Measurements from ENCODE around the gene TXNDC16. TPM values are rescaled to one million over a fixed set of nuclear protein-coding genes. Genes with fewer than 3 reads are reported as not detected.

The TXNDC16 gene
- polyA plus RNA-seq, 3 donors from 2014 or later, result 2.1 to 3.0 (median 2.2) TPM

DNA sequence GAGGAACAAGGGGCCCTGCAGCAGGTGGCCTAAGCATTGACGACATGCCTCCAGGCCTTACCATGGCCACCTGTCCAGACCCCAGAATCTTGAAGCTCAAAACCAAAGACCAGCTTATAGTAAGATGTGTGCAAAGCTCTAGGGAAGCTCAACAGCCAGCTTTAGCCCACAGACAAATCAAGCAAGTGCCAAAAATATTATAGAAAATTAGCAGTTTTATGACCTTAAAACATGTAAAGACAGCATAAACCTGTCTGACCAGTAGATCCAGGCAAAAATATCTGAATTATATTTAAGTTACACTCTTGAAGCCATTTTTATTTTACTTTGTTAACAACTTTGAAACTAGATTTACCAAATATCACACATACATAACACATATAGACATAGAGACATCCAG lies 90.6 kb downstream of the TXNDC16 start:
- Mint-ChIP-seq H3K27me3 (ENCODE audit: low read depth in 3 of 3) (peaks cover 0 to 3% (median 0%) of the 10 kb centered on the region in 3 donors), H3K9me3 (peaks cover 0 to 5% (median under 1%) of the 10 kb centered on the region in 6 donors), H3K4me3 (no peak overlapping the region), H3K36me3 (peaks cover 14 to 34% (median 25%) of the 10 kb centered on the region in 3 donors), H3K27ac (no peak overlapping the region), H3K4me1 (peaks cover 6% of the 10 kb centered on the region in 2 donors)
- no peak for DNase-seq

DNA sequence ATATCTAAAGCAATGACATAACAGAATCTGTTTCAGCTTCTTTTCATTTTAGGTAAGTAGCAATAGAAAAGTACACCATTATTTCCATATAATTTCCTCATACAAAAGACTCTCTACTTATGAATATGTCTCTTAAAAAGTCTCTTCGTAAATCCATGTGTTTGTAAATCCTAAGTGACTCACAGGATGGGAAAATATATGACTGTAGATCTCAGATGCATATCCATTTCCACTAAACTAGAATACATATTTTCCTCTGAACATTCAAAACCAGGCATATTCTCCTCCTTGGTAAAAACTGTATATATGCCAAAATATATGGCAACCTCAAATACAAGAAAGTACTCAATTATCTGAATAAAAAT lies 93.6 kb downstream of the TXNDC16 start:
- Mint-ChIP-seq H3K4me3 (no peak overlapping the region), H3K27ac (no peak overlapping the region), H3K27me3 (ENCODE audit: low read depth in 3 of 3) (no peaks in the 10 kb centered on the region), H3K36me3 (peaks cover 9 to 48% (median 21%) of the 10 kb centered on the region in 3 donors), H3K4me1 (peaks cover 3 to 6% of the 10 kb centered on the region in 2 donors), H3K9me3 (peaks cover 0 to 5% (median under 1%) of the 10 kb centered on the region in 6 donors)
- no peak for DNase-seq

DNA sequence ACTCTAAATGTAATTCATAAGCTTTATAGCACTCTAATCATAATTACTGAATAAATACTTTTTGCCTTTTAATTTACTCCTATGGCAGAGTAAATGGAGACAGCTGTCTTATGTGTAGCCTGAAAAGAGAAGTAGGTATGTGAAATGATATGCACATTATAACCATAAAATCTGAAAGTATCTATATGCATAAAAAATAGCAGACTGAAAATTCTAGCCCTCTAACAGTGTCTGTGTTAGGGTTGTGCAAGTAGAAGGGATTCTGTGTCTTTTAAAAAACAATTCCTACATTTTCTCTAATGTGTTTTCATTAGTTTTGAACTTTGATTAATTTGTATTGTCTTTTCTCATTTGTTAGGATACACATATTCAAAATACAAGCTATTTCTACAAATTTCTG lies 94.9 kb downstream of the TXNDC16 start:
- peaks cover 3 to 6% of the 10 kb centered on the region in 2 donors for H3K4me1 Mint-ChIP-seq
- H3K4me3 Mint-ChIP-seq, result no peak overlapping the region
- peaks cover 9 to 56% (median 27%) of the 10 kb centered on the region in 3 donors for H3K36me3 Mint-ChIP-seq
- no peaks in the 10 kb centered on the region for H3K27me3 Mint-ChIP-seq (ENCODE audit: low read depth in 3 of 3)
- H3K27ac Mint-ChIP-seq, result no peak overlapping the region
- no peak for DNase-seq
- peaks cover 0 to 5% (median under 1%) of the 10 kb centered on the region in 6 donors for H3K9me3 Mint-ChIP-seq

GRCh38 chr14:52455291-52456088 lies 96.8 kb downstream of the TXNDC16 start:
- no peaks in the 10 kb centered on the region for H3K27me3 Mint-ChIP-seq (ENCODE audit: low read depth in 3 of 3)
- H3K36me3 Mint-ChIP-seq, result peaks cover 9 to 67% (median 33%) of the 10 kb centered on the region in 3 donors
- H3K4me1 Mint-ChIP-seq, result peaks cover 3 to 6% of the 10 kb centered on the region in 2 donors
- H3K9me3 Mint-ChIP-seq, result peaks cover 0 to 2% (median 0%) of the 10 kb centered on the region in 6 donors
- no peak for DNase-seq
- H3K27ac Mint-ChIP-seq, result no peak overlapping the region
- H3K4me3 Mint-ChIP-seq, result no peak overlapping the region

GRCh38 chr14:52447236-52447635 lies 105.1 kb downstream of the TXNDC16 start:
- no peak for DNase-seq
- Mint-ChIP-seq H3K4me1 (peaks cover 12 to 17% of the 10 kb centered on the region in 2 donors), H3K27me3 (ENCODE audit: low read depth in 3 of 3) (no peaks in the 10 kb centered on the region), H3K27ac (no peak overlapping the region), H3K9me3 (peaks cover 0 to 9% (median 6%) of the 10 kb centered on the region in 6 donors), H3K36me3 (peaks cover 27 to 67% (median 60%) of the 10 kb centered on the region in 3 donors), H3K4me3 (no peak overlapping the region)

DNA sequence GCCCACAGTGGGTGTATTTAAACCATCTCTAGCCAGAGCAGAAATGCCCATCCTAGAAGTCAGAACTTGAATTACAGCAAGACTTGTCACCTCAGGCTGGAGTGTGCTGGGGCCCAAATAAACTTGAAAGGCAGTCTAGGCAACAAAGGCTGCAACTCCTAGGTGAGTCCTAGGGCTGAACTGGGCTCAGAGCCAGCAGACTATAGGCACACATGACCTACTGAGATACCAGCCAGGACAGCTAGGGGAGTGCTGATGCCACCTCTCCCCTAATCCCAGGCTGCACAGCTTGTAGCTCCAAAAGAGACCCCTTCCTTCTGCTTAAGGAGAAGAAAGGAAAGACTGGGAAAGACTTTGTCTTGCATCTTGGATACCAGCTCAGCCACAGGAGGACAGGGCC lies 106.0 kb downstream of the TXNDC16 start:
- no peak overlapping the region for H3K27ac Mint-ChIP-seq

GRCh38 chr14:52443506-52443905 lies 108.8 kb downstream of the TXNDC16 start:
- Mint-ChIP-seq H3K4me3 (no peak overlapping the region), H3K27ac (no peak overlapping the region), H3K36me3 (peaks cover 20 to 48% (median 26%) of the 10 kb centered on the region in 3 donors), H3K4me1 (peaks cover 3 to 4% of the 10 kb centered on the region in 2 donors), H3K9me3 (peaks cover 0 to 6% (median 1%) of the 10 kb centered on the region in 6 donors), H3K27me3 (ENCODE audit: low read depth in 3 of 3) (peaks cover 0 to 1% (median 0%) of the 10 kb centered on the region in 3 donors)
- DNase-seq, result no peak

More for the DNA sequence above, 106.0 kb downstream of the TXNDC16 start:
- no peak overlapping the region for H3K4me3 Mint-ChIP-seq
- peaks cover 27 to 65% (median 52%) of the 10 kb centered on the region in 3 donors for H3K36me3 Mint-ChIP-seq
- H3K4me1 Mint-ChIP-seq, result peaks cover 12 to 17% of the 10 kb centered on the region in 2 donors
- H3K9me3 Mint-ChIP-seq, result peaks cover 0 to 9% (median 6%) of the 10 kb centered on the region in 6 donors
- no peak for DNase-seq
- H3K27me3 Mint-ChIP-seq (ENCODE audit: low read depth in 3 of 3), result peaks cover 0 to 1% (median 0%) of the 10 kb centered on the region in 3 donors

DNA sequence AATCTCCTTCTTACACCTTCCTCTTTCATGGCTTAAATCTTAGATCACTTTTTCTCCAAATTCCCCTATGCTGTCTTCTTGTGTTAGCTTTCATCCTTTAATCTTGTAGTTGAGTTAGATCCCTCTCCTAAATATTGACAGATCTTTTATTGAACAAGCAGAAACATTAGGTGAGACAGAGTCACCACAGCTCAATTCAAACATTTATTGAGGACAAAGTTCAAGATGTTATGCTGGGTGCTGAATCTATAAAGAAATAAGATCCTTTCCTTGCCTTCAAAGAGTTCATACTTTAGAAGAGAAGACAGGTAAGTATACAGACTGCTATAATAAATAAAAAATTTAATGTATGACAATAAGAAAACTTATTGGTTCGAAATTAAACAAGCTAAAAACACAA lies 109.7 kb downstream of the TXNDC16 start:
- H3K27me3 Mint-ChIP-seq (ENCODE audit: low read depth in 3 of 3), result peaks cover 0 to 1% (median 0%) of the 10 kb centered on the region in 3 donors
- H3K27ac Mint-ChIP-seq, result no peak overlapping the region

DNA sequence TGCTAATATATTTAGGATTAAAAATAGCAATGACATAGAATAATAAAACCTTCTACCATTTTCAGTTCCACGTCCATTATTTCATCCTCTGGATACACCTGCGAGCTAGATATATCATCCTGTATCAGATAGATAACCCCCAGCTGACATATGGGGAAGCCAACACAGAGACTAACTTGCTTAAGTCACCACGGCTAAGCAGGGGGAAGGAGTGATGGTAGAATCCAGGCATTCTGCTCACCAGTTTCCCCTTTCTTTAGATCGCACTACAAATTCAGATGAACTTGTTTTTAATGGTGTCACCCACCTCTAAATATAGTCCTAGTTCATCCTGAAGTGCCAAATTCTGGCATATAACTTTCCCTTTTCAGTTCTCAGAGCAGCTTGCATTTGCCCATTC lies 110.1 kb downstream of the TXNDC16 start:
- Mint-ChIP-seq H3K36me3 (peaks cover 13 to 43% (median 26%) of the 10 kb centered on the region in 3 donors), H3K9me3 (no peaks in the 10 kb centered on the region)

More for the DNA sequence above, 109.7 kb downstream of the TXNDC16 start:
- no peaks in the 10 kb centered on the region for H3K4me1 Mint-ChIP-seq
- peaks cover 16 to 42% (median 25%) of the 10 kb centered on the region in 3 donors for H3K36me3 Mint-ChIP-seq
- no peak for DNase-seq
- H3K9me3 Mint-ChIP-seq, result no peaks in the 10 kb centered on the region
- no peak overlapping the region for H3K4me3 Mint-ChIP-seq

GRCh38 chr14:52439476-52439875 lies 112.8 kb downstream of the TXNDC16 start:
- H3K4me1 Mint-ChIP-seq, result no peaks in the 10 kb centered on the region
- DNase-seq, result no peak
- peaks cover 13 to 51% (median 23%) of the 10 kb centered on the region in 3 donors for H3K36me3 Mint-ChIP-seq
- H3K27me3 Mint-ChIP-seq (ENCODE audit: low read depth in 3 of 3), result peaks cover 0 to 1% (median 1%) of the 10 kb centered on the region in 3 donors
- H3K9me3 Mint-ChIP-seq, result no peaks in the 10 kb centered on the region
- no peak overlapping the region for H3K4me3 Mint-ChIP-seq
- H3K27ac Mint-ChIP-seq, result no peak overlapping the region

More for the DNA sequence above, 110.1 kb downstream of the TXNDC16 start:
- no peak overlapping the region for H3K4me3 Mint-ChIP-seq
- DNase-seq, result no peak
- no peaks in the 10 kb centered on the region for H3K4me1 Mint-ChIP-seq
- H3K27me3 Mint-ChIP-seq (ENCODE audit: low read depth in 3 of 3), result peaks cover 0 to 1% (median 0%) of the 10 kb centered on the region in 3 donors
- H3K27ac Mint-ChIP-seq, result no peak overlapping the region

DNA sequence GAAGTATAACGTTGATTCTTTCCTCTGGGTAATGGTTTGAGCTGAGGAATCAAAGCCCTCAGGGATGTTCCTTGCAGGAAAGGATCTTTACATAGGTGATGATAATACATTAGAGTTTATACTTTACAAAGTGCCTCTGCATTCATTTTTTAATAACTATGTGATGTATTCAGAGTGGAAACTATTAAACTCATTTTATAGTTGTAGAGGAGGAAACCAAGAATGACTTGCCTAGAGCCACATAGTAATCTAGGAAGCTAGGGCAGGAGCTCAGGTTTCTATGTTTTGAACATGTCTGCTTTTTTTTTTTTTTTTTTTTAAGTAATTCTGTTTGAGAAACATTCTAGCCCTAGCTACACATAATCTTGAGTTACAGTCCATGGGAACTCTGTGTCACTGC lies 117.3 kb downstream of the TXNDC16 start:
- Mint-ChIP-seq H3K4me3 (no peak overlapping the region), H3K9me3 (no peaks in the 10 kb centered on the region), H3K27ac (no peak overlapping the region), H3K4me1 (no peaks in the 10 kb centered on the region), H3K36me3 (peaks cover 14 to 36% (median 29%) of the 10 kb centered on the region in 3 donors), H3K27me3 (ENCODE audit: low read depth in 3 of 3) (peaks cover 0 to 1% (median 0%) of the 10 kb centered on the region in 3 donors)
- DNase-seq, result no peak

DNA sequence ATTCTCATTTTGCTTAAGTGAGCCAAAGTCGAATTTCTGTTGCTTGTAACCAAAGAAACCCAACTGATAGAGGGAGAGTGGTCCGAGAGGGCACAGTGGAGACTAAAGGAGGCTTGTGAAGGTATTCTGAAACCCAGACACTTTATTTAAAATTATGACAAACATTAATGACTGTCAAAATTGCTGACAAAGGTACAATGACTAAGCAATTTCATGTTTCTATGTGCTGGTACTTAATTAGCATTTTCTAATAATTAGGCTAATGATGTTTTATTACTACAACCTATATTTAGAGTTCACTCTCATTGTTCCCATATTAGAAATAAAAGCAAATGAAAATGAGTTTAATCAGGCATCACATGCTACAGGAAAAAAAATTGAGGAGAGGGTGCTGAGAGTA lies 121.8 kb downstream of the TXNDC16 start:
- Mint-ChIP-seq H3K27ac (peak overlapping the region in 1 of 6 donors; percentile 49), H3K27me3 (ENCODE audit: low read depth in 3 of 3) (peaks cover 0 to 3% (median 2%) of the 10 kb centered on the region in 3 donors), H3K4me1 (peaks cover 4 to 11% of the 10 kb centered on the region in 2 donors), H3K36me3 (peaks cover 5 to 30% (median 28%) of the 10 kb centered on the region in 3 donors), H3K4me3 (no peak overlapping the region), H3K9me3 (no peaks in the 10 kb centered on the region)
- DNase-seq, result no peak

DNA sequence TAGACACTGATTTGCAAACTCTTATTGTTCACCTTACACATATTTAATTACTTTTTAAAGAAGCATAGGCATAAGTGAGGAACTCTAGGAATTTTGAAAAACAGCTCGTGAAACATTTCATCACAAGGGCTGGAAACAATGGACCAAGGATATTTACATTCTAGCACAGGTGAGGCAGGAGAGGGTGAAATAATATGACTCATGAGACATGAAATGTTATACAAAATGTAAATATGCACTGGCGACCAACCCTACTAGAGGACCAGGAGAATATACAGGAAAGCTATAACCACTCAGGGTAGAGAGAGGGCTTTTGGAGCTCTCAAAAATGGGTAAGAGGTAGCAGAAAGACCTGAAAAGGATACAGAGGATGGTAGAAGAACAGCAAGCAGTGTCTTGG lies 122.9 kb downstream of the TXNDC16 start:
- H3K27me3 Mint-ChIP-seq (ENCODE audit: low read depth in 3 of 3), result peaks cover 0 to 3% (median 2%) of the 10 kb centered on the region in 3 donors
- peaks cover 5 to 30% (median 25%) of the 10 kb centered on the region in 3 donors for H3K36me3 Mint-ChIP-seq
- no peak overlapping the region for H3K4me3 Mint-ChIP-seq
- no peaks in the 10 kb centered on the region for H3K9me3 Mint-ChIP-seq
- peaks cover 4 to 11% of the 10 kb centered on the region in 2 donors for H3K4me1 Mint-ChIP-seq
- no peak for DNase-seq
- H3K27ac Mint-ChIP-seq, result no peak overlapping the region

DNA sequence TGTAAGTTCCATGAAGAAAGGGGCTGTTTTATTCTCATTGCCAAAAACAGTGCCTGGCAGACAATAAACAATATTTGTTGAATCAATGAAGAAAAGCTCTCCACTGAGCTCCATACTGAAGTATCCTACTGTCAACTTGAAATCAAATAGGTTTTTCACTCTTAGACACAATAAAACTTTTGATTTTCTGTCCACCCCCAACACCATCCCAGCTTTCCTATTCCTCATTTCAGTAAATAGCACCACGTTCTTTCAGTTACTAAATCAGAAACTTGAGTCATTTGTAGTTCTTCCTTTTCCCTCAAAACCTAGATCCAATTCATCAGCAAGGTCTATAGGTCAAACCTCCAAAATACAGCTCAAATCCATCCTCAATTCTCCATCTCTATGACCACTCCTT lies 124.8 kb downstream of the TXNDC16 start:
- DNase-seq, result no peak
- Mint-ChIP-seq H3K4me1 (peaks cover 4 to 11% of the 10 kb centered on the region in 2 donors), H3K4me3 (no peak overlapping the region), H3K9me3 (no peaks in the 10 kb centered on the region), H3K27ac (peak overlapping the region in 1 of 6 donors; percentile 4), H3K27me3 (ENCODE audit: low read depth in 3 of 3) (peaks cover 0 to 4% (median 3%) of the 10 kb centered on the region in 3 donors), H3K36me3 (peaks cover 5 to 30% (median 25%) of the 10 kb centered on the region in 3 donors)
